SK-N-SH (cell line): ENCODE measurements around the gene HSPH1.

Experiments
- CTCF ChIP-seq: fragments of 200-600 bp; sonication (generic); IDR thresholded peaks from 2 replicates; pipeline ENCODE4 v1.6.1; 2017; ENCODE audit warnings: antibody characterized with exemption, mild to moderate bottlenecking, moderate library complexity
- POLR2AphosphoS5 ChIP-seq: IDR thresholded peaks from 2 replicates; pipeline ENCODE4 v1.6.1; 2012; ENCODE audit warnings: low read depth, low read length
- RAD21 ChIP-seq: IDR thresholded peaks from 2 replicates; pipeline ENCODE4 v1.6.1; 2012; ENCODE audit warnings: mild to moderate bottlenecking, low read length
- RCOR1 ChIP-seq: fragments of 150-350 bp; IDR thresholded peaks from 2 replicates; pipeline ENCODE4 v1.6.1; 2017; ENCODE audit warnings: antibody characterized with exemption, low read length

- no peak for TF ChIP-seq CTCF
- TF ChIP-seq POLR2AphosphoS5: no peak
- no peak for TF ChIP-seq RAD21
- no peak for TF ChIP-seq RCOR1
Measured at GRCh38 chr13:31204592-31204991, 42.9 kb upstream of the HSPH1 start.
